HG03565 (cell line): ENCODE data around the gene NME8.

ENCODE experiments used
- ATAC-seq: cut with Tn5 transposase; IDR thresholded peaks from one replicate; pipeline ENCODE4 v1.9.1; 2021; ENCODE audit warnings: mild to moderate bottlenecking, moderate library complexity; ENCODE audit not compliant: unreplicated experiment

NME8 gene

DNA sequence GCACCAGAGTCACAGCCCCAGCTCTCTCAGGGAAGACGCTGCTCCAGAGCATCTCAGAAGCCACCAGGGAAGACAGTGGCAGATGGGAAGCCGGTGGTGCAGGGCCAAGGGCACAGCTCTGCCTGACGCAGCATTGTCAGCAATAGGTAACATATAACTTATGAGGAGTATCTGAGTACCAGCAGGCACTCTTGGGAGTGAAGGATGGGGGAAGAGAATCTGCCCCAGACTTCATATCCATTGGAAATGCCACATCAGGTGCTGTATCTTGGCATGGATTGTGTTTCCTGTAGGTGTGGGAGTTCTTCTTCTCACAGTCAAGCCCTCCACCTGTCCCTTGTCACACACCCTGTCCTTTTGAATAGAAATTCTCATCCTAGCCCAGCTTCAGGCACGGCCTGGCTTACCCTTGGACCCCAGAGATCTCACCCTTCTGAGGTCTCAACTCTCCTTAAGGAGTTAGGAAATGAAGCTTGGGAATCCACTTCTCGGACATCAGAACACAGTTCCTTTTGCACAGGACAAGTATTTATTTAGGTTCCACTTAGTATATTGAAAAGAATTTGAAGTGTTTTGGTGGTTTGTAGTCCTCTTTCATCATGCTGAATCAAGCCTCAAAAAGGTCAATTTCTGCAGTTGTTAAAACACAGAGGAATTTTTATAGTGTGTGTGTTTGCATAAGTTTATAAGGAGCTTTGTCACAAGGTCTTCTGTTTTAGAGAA, 82.0 kb downstream of the NME8 start:
- ATAC-seq = no peak

DNA sequence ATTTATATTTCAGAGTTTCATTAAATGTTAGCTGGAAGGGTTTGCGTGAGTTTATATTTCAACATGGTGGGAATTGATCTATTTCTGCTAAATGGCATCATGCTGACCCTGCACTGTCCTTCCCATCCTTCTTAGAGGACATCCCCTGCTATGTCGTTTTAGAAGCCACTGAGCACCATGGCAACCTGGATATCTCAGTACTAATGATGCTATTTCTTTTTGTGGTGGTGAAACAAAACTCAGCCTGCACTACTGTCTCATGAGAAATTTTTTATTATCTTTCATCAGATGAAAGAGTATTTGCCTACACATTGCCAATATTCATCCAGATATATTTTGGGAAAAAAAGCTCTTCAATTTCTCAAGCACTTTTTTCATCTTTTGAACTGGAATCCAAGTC, 84.1 kb downstream of the NME8 start:
- no peak for ATAC-seq

DNA sequence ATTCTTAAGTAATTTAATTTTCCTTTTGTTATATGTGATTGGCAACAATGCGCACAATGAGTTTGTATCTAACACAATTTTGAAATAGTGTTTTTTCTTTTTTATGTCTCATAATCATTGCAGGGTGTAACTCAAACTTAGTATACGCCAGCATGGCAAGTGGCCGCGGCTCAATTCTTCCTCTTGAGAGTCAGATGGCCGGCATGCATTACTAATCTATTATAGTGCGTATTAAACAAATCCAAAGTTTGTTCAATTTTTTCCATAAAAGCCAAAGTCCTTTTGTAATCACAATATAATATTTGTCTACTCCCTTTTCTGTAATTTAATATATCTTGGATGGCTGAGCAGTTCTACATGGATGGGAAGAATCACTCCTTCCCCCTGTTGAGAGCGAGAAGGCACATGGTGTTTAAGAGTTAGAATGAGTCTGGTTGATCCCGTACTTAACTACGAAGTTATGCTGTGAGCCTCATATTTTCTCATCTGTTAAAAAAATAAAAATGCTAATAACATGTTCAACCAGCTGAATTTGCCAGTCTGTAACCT, 84.7 kb downstream of the NME8 start:
- ATAC-seq = no peak

DNA sequence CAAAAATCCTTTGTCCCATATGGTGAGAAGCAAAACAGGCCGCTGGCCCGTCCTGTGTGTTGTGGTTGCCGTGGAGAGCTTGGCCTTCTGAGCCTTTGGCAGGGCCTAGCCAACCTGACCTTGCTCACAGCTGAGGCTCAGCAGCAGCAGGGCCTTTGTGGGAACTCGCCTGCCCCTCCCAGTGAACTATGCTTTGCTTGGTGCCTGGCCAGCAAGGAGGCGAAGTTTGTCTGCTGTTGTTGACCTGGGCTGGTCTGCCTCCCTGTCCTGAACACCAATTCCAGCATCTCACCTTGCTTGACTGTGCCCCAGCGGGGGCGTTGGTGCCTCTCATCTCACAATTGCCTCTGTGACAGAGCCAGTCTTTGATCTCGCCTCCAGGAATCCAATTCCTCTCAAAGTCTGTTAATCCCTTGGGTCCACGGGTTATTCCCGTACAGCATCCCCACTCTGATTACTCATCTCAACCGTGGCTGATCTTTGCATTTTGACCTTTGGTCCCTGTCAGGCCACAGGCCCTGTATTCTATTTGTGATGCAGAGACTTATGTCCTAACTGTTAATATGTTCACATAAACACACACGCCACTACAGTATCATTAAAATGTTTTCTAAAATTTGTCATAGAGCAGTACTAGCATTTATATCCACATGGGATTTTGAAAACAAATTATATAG, 94.7 kb downstream of the NME8 start:
- no peak for ATAC-seq

DNA sequence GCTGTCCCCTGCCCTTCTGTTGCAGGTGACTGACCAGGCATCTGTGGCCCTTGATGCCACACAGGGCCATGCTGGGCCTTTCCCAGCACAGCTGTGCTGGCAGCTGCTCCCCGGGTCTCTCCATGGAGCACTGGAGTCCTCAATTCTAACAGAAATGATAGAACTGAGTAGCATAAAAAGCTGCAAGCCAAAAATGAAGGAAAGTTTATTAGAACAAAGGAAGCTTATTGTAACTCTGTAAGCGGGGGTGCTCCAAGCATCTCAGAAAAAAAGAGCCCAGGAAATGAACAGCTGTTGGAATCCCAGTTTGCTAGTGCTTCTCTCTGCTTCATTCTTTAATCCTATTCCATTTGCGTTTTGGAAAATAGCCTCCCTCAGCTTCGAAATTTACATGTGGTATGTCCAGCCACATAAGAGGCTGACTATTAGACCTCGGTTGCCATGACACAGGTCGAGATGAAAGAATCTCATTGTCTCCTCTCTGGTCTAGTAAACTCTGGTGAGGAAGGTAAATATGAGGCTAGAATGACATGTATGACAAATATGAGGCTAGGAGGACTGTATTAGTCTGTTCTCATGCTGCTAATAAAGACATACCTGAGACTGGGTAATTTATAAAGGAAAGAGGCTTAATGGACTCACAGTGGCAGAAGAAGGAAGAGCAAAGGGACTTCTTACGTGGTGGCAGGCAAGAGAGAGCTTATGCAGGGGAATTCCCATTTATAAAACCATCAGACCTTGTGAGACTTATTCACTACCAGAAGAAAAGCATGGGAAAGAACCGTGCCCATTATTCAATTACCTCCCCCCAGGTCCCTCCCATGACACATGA, 95.7 kb downstream of the NME8 start:
- no peak for ATAC-seq

DNA sequence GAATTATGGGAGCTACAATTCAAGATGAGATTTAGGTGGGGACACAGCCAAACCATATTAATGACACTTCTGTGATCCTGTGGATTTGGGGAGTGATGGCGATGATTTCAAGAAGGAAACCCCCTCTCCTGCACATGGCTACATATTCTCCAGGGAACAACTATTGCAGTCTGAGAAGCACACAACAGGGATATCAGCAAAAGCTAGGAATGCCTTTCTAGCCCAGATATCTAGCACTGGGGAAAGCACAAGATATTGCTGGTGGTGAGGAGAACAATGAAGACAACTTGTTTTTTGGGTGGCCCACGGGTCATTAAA, 96.3 kb downstream of the NME8 start:
- ATAC-seq = no peak

DNA sequence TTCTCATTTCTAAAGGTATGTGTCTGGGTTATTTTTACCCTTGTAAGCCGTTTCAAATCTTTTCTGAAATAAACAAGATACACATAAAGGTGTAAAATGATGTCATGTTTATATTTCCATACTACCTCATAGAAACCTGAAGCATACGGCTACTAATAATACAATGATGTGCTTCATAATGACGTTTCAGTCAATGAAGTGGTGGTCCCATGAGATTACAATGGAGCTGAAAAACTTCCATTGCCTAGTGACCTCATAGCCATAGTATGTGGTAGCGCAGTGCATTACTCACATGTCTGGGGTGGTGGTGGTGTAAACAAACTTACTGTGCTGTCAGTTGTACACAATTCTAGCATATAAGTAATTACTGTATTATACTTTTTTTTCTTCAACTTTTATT, 96.9 kb downstream of the NME8 start:
- no peak for ATAC-seq

DNA sequence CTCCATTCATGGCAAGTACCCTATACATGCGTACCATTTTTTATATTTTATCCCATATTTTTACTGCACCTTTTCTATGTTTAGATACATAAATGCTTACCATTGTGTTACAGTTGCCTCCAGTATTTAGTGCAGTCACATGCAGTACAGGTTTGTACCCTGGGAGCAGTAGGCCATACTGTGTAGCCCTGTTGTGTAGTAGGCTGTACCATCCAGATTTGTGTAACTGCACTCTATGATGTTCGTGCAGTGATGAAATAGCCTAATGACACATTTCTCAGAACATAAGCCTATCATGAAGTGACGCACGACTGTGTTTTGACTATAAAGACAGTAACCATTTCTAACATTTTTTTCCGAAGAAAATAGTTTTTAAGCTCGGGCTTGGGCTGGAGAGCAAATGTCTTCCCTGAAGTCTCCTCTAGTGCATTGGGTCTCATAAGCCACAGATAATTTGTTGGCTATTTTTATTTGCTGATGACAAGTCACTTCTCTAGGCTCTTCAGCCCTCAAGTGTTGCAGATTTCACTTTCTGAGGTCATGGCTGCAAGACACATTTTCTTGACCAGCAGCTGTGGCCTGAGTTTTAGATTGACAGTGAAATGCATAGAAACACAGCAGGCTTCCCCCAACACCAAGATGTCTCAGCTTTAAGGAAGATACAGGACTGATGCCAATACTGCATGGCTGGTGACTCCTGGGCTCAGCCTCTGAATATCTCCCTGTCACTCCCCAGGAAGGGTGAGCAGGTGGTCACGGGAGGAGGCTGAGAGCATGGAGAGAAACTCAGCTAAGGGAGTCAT, 98.9 kb downstream of the NME8 start:
- ATAC-seq = no peak

DNA sequence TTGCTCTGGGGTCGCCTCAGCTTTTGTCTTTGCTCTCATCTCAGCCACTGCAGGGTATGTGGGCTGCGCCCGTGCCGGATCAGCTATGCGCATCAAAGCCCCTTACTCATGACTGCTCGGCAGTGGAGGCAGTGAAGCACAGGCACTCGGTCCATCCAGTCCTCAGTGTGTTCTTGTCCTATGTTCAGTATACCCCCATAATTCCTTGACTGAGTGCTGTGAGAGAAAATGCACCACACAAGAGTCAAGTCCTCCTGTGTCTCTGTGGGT, 99.5 kb downstream of the NME8 start:
- no peak for ATAC-seq
